HG02970 (cell line): ENCODE data around the gene HOXA7.

ENCODE experiments used
- ATAC-seq: cut with Tn5 transposase; IDR thresholded peaks from one replicate; pipeline ENCODE4 v1.9.1; 2021; ENCODE audit warnings: mild to moderate bottlenecking, moderate library complexity, moderate number of reproducible peaks; ENCODE audit not compliant: unreplicated experiment, low FRiP score

Gene HOXA7

DNA sequence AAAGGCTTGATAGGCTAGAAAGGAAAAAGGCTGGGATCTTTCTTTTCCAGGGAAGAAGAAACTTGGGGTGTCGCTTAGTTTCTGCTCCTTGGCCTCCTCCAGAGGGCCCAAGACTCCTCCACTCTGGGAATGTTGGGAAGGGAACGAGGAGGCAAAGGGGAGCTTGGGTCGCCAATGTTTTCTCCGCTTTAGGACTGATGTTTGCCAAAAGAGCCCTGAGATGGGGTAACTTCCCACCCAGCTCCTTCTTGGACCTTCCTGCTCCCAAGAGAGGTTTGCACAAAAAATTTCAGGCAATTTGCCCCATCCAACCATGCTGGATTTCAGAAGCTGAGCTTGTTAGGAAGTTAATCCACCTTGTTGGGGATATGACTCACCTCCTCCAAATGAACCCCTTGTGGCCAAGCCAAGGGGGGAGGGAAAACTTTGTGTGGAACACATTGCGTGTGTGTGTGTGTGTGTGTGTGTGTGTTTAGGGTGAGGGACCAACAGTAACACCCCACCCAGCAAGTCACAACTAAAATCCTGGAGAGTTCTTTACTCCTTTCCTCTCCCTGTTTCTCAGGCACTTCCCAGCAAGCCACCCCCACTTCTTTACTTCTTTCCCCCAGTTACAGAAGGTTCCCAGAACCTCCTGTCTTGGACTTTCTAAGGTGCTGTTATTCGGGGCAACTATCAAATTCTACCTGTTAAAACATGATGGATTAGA lies 45.3 kb downstream of the HOXA7 start:
- ATAC-seq: no peak

DNA sequence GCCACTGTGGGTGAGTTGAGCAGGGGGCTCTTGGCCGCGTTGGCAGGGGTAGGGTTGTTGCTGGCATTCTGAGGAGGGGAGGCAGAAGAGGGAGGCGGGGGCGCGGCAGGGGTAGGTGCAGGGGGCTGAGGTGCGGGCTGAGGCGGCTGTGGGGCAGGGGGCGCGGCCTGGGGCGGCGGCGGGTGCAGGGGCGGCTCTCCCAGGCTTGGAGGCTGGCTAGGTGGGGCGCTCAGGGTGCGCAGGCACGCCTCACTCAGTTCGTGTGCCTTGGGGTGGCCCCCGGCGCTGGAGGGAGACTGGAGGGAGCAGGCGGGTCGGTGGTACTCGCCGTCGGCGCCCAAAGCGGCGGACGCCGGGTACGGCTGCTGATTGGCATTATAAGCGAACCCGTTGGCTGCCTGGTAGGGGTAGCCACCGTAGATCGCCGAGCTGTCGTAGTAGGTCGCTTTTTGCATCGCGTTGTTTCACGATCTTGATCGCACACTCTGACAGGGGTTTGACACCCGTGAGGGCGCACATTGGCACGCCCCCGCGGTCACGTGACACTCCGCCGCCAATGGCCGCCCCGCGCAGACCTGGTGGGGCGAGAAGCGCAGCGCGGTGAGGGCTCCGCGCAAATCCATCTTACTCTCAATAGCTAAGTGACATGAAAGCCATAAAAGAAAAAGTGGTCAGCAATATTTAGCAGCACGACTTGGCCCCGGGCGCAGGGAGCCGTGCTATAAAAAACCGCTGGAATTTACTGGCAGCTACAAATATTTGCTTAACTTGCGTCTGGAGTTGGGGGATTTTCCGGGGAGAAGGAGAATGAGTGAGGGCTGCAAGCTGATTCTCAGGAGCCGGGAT lies 46.1 kb downstream of the HOXA7 start:
- ATAC-seq: no peak

DNA sequence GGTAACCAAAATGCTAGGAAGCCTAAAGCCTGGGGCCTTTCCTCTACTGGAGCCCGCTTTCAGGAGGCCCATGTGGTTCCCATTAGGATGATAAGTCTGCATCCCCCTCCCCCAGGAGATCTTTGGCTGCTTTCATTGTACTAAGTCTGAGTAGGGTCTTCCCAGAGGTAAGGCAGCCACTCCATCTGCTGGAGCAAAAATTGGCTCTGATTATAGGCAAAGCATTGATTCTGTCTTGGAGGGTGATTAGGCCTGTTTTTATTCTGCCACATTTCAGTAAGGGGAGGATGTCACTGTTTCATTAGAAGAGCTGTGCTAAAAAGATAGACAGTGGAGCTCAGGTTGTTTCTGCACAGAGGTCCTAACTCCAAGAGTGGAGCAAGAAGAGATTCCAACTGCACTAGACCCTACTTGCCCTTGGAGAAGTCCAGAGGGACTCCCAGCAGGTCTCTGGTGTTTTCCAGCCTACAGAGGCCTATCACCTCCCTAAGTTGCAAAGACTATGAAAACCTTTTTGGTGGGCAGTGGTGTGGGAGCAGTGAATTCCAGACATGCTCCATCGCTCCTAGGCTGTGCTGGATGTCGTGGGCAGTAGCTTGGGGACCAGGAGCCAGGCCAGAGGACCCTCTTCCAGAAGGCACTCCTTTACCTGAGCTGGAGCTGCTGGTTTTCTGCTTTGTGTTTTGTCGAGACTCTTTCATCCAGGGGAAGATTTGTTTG lies 46.8 kb downstream of the HOXA7 start:
- ATAC-seq: no peak

DNA sequence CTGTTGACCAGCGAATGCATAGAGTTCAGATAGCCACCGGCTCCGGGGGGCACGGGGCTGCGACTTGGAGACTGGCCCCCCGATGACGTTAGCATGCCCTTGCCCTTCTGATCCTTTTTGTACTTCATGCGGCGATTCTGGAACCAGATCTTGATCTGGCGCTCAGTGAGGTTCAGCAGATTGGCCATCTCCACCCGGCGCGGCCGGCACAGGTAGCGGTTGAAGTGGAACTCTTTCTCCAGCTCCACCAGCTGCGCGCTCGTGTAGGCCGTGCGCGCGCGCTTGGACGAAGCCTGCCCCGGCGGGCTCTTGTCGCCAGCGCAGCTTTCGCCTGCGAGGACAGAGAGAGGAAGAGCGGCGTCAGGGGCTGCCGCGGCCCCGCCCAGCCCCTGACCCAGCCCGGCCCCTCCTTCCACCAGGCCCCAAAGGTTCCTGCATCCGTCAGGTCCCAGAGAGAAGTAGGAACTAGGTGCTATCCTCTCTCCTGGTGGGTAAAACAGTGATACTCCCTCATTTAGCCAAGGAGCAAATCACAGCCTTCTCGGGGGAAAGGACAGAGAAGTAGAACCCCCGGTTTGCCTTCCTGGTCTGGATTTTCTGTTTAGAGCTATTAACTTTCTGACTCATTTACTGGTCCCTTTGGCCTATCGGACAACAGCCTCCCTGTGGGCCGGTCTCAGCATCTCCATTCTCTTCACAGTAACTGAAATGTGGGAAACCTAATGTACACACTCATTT lies 47.9 kb downstream of the HOXA7 start:
- no peak for ATAC-seq

DNA sequence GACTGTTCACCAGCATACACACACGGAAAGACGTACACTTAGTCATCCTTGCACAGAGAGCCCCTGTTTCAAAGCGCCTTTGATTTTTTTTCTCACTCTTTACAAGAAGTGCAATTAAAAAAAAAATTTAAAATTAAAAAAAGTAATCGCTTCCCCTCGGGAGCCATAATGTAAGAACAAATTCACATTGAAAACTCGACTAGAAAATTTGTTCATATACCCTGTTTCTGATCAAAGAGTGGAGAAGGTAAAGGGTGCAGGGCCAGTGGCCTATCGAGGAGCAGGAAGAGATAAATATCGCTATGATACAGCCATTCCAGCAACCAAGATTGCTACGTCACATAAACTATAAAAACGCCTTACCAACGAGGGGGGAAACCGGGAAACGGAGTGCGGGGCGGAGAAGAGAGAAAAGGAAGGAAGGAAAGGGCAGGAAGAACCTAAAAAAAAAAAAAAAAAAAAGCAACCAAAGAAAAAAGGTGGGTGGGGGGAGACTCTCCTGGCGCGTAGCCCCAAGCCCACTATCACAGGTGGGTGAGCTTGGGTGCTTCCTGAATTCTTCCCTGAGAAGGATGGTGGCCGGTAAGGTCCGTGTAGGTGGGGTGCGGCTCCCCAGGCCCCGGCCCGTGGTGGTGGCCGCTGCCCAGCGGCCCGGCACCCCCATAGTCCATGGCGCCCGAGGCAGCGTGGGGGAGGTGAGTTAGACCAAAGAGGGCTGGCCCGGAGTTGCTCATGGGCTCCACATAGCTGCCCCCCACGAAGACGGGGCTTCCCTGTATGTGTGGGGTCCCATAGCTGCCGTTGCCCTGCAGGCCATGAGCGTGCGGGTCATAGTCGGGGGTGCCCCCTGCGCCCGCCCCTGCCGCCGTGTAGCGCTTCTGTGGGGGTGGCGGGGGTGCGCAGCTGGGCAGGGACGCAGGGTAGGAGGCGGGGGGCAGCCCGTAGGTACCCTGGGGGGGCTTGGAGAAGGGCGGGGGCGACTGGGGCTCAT lies 48.8 kb downstream of the HOXA7 start:
- no peak for ATAC-seq

DNA sequence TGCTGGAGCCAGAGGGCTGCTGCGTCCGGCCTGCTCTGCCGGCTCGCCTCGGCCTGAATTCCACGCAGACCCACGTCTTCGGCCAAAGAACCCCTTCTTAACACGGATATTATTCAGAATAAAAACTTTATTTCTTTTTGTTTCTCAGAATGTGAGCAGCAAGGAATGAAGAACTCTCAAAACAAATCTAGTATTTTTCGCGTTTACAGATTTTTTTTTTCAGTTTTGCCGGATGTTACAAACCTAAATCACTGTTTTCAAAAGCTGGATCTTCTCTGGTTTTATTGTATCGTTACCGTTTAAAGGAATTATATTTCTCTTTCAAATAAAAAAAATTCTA lies 49.6 kb downstream of the HOXA7 start:
- no peak for ATAC-seq

DNA sequence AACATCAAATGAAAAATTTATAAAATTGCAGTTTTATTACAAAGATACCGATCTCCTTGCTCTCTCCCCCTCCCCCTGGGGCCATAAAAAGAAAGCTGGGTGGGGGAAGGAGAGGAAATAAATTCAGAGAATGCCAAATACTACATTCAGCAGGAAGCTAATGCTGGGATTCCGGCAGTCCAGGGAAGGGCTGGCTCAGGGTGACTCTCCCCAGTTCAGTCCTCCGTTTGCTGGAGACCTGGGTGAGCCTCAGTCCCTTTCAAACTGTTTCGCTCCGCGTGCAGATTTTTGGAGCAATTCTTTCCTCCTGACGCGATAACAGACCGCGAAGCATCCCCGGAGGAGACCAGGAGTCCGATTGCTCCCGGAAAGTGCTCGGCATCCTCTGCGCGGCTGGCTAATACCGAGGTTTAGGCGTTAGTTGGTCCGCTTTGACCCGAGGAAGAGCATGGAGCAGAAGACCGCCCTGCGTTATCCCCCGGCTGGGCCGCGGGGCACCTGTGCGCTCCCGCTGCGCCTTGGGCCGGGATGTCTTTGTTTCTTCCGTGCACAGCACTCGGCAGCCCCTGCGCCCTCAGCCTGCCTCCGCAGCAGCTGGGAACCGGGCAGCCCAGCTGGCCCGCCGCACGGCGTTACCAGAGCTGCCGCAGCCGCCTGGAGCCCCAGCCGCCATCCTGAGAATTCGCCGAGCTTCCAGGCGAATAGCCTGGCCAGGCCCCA lies 50.1 kb downstream of the HOXA7 start:
- ATAC-seq: no peak

DNA sequence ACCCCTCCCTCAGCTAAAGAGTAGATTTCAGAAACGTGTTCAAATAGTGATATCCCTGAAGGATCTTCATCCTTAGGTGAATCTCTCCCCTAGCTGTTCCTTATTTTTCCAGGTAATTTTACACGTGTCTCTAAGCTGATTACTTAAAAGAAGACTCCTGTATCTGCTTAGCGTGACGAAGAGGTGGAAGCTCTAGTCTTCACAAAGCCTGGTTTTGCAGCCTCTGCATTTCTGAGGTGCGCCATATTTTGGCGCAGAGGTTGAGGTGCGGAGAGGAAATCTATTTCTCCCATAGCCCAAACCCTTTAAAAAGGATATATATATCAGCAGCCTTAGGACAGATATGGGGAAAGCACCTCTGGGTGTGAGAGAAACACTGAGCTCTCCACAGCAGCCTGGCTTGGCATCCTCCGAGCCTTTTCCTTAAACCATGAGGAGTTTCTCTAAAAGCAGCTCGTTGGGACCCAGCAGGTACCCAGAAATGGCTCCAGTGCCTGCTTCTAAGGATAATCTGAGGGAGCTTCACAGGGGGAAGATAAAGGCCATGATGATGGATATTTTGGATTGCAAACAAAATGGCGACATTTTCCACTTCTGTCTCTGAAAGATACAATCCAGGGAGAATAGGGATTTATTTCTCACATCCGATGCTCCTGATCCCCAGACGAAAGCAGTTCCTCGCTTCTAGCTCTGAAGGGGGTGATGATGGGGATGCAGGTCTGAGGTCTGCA lies 51.0 kb downstream of the HOXA7 start:
- ATAC-seq: no peak

DNA sequence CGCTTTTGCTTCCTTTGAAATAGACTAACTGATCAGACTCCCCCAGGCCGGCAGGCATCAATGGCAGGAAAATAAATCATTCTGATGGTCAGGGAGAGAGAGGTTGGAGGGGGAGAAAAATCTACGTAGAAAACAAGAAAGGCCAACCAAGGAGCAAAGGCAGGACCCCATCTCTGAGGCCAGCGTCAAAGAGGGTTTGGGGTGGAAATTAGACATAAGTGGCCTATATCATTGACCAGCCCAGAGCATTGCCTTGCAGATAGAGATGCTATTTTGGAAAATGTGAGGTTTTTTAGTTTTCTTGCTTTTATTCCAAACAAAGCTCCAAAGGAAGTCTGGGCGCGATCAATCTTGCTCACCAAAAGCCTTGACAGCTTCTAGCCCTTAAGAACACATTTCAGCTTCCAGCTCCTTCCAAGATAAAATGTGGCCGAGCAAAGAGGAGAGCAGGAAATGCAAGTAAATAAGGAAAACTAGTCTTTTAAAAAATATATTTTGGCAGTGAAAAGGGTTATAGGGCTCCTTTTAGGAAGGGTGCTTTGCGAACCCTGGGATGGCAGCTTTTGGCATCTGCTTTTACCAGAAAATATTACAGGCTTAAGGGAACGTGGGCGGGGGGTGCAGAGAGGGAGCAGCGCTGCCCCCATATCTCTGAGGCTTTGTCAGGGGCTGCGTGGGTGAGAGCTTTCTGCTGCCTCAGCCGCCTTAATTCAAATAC lies 52.0 kb downstream of the HOXA7 start:
- ATAC-seq: no peak
